HG03108 (cell line): ENCODE results near the gene RUNX2.

Source experiments
- ATAC-seq: cut with Tn5 transposase; IDR thresholded peaks from one replicate; pipeline ENCODE4 v1.9.1; 2021; ENCODE audit warnings: moderate library complexity; ENCODE audit not compliant: unreplicated experiment

Gene RUNX2

GRCh38 chr6:45576648-45577624 lies 248.8 kb downstream of the RUNX2 start:
- no peak for ATAC-seq

- no peak for ATAC-seq
Measured at GRCh38 chr6:45577836-45578504, 249.8 kb downstream of the RUNX2 start.

GRCh38 chr6:45584127-45584526 lies 256.0 kb downstream of the RUNX2 start:
- ATAC-seq = no peak

- ATAC-seq = no peak
Measured at GRCh38 chr6:45586216-45587171, 258.4 kb downstream of the RUNX2 start.

- no peak for ATAC-seq
Measured at GRCh38 chr6:45587229-45588060, 259.3 kb downstream of the RUNX2 start.

- ATAC-seq = no peak
Measured at GRCh38 chr6:45589367-45589766, 261.2 kb downstream of the RUNX2 start.

GRCh38 chr6:45590226-45590625 lies 262.1 kb downstream of the RUNX2 start:
- ATAC-seq = no peak

GRCh38 chr6:45590696-45591184 lies 262.6 kb downstream of the RUNX2 start:
- no peak for ATAC-seq

- no peak for ATAC-seq
Measured at GRCh38 chr6:45591306-45591705, 263.2 kb downstream of the RUNX2 start.

- ATAC-seq = no peak
Measured at GRCh38 chr6:45591890-45592289, 263.8 kb downstream of the RUNX2 start.

GRCh38 chr6:45592991-45593390 lies 264.9 kb downstream of the RUNX2 start:
- ATAC-seq = no peak

- ATAC-seq = no peak
Measured at GRCh38 chr6:45595010-45595851, 267.1 kb downstream of the RUNX2 start.

- no peak for ATAC-seq
Measured at GRCh38 chr6:45597424-45597823, 269.3 kb downstream of the RUNX2 start.

GRCh38 chr6:45599053-45599452 lies 270.9 kb downstream of the RUNX2 start:
- ATAC-seq = no peak

- ATAC-seq = no peak
Measured at GRCh38 chr6:45605971-45606370, 277.8 kb downstream of the RUNX2 start.

GRCh38 chr6:45606831-45607400 lies 278.8 kb downstream of the RUNX2 start:
- ATAC-seq = no peak

GRCh38 chr6:45607798-45608197 lies 279.7 kb downstream of the RUNX2 start:
- ATAC-seq = no peak

GRCh38 chr6:45608252-45608913 lies 280.3 kb downstream of the RUNX2 start:
- no peak for ATAC-seq
